ENCODE measurements around the gene CD44. TPM values are rescaled to one million over a fixed set of nuclear protein-coding genes. Genes with fewer than 3 reads are reported as not detected.
A peak's percentile ranks its signal among the peaks of the same experiment; 100 is the strongest.

CD44 gene
- total and polyA plus RNA-seq, 10 of the 15 experiments (the other 5 are each of a cell fraction or from before 2014, with no cell fraction given) = 57.1 to 293 (median 120) TPM

- TF ChIP-seq E2F4 (IDR thresholded peaks at IDR 0.05; ENCODE audit: low read depth, low read length) (no peak), ZBTB40 (IDR thresholded peaks at IDR 0.05; ENCODE audit: borderline replicate concordance) (no peak), EED (IDR thresholded peaks at IDR 0.05; ENCODE audit: low read depth) (no peak), GATAD2B (conservative IDR thresholded peaks at IDR 0.05; ENCODE audit: low read depth) (no peak), SMAD5 (IDR thresholded peaks at IDR 0.05; ENCODE audit: low read depth) (no peak), CREB1 (IDR thresholded peaks at IDR 0.05; ENCODE audit: low read depth) (no peak), SMC3 (IDR thresholded peaks at IDR 0.05; ENCODE audit: borderline replicate concordance, low read length) (peak; percentile 73; the same call in 1 of the 2 replicates), RBBP5 (conservative IDR thresholded peaks at IDR 0.05) (no peak), RB1 (IDR thresholded peaks at IDR 0.05; ENCODE audit: borderline replicate concordance) (no peak), HDGF (IDR thresholded peaks at IDR 0.05) (no peak), PBX3 (IDR thresholded peaks at IDR 0.05; ENCODE audit: insufficient replicate concordance, low read depth, low read length) (no peak), ATF2 (IDR thresholded peaks at IDR 0.05; ENCODE audit: low read length) (no peak), NFYB (IDR thresholded peaks at IDR 0.05; ENCODE audit: insufficient read depth, low read depth, low read length) (no peak), CEBPZ (IDR thresholded peaks at IDR 0.05; ENCODE audit: low read depth, low read length) (no peak), MTA3 (IDR thresholded peaks at IDR 0.05; ENCODE audit: borderline replicate concordance, low read length) (no peak), RELB (IDR thresholded peaks at IDR 0.05; ENCODE audit: low read depth) (no peak)
These were observed 24.9 kb downstream of the CD44 start (continued) for GRCh38 chr11:35163702-35164496.

Measured in GM12878 (cell line).